Esophagus squamous epithelium (tissue), 4 donors: Measurements from ENCODE around the gene C1QL1.

Experiments used
- POLR2A ChIP-seq, 4 donors: fragments of 450-650 bp; IDR thresholded peaks; one replicate each; pipeline ENCODE4 v1.6.1; 2017; ENCODE audit warnings: antibody characterized with exemption in 4 of 4, mild to moderate bottlenecking in 4 of 4, moderate library complexity in 3 of 4
- TF ChIP-seq, protein P1 (sequence below), 6 experiments: fragments of 450-650 bp in 4 of 6; fragments of 200-600 bp in 2 of 6; sonication (generic) in 2 of 6; IDR thresholded peaks; one replicate each; pipeline ENCODE4 v1.5.1; 2016 to 2019; ENCODE audit warnings: antibody characterized with exemption in 6 of 6, mild to moderate bottlenecking in 4 of 6, moderate library complexity in 4 of 6

DNA sequence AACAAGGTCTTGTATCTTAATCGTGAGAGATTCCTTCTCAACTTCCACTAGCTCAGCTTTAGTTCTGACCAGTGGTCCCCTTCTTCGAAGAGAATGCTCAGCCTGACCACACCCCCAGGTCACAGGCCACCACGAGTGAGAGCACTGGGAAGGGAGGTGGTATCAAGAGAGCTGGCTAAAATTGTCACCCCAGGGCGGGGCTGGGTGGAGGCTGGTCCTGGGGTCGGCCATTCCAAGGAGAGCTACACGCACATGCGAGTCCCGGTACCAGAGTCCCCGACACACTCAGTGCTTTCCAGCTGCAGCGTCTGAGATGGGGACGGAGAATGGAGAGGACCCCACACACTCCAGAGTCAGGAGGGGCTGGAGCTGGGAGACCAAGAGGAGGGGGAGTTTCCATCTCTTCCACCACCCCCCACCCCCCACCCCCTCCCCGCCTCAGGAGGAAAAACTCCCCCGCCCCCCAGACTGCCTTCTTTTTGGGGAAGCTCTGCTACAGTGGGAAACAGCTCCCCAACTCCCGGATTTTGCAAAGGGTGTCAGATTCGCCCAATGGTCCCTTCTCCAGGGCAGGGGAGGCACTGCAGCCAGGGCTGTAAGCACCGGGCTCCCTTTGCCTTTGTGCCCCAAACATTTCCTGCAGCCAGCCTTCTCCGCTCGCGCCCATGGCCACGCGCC, 1.6 kb downstream of the C1QL1 start:
- no peak for TF ChIP-seq POLR2A (IDR thresholded peaks at IDR 0.05)
- TF ChIP-seq, protein P1, sequence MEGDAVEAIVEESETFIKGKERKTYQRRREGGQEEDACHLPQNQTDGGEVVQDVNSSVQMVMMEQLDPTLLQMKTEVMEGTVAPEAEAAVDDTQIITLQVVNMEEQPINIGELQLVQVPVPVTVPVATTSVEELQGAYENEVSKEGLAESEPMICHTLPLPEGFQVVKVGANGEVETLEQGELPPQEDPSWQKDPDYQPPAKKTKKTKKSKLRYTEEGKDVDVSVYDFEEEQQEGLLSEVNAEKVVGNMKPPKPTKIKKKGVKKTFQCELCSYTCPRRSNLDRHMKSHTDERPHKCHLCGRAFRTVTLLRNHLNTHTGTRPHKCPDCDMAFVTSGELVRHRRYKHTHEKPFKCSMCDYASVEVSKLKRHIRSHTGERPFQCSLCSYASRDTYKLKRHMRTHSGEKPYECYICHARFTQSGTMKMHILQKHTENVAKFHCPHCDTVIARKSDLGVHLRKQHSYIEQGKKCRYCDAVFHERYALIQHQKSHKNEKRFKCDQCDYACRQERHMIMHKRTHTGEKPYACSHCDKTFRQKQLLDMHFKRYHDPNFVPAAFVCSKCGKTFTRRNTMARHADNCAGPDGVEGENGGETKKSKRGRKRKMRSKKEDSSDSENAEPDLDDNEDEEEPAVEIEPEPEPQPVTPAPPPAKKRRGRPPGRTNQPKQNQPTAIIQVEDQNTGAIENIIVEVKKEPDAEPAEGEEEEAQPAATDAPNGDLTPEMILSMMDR (IDR thresholded peaks at IDR 0.05), result no peak
